Hepatocyte (in vitro differentiated cells): ENCODE data around the gene CR2.

Experiments
- EZH2 ChIP-seq: fragments of 200-600 bp; sonication (generic); IDR thresholded peaks from 2 replicates; pipeline ENCODE4 v1.6.1; 2016; ENCODE audit warnings: antibody characterized with exemption, mild to moderate bottlenecking, borderline replicate concordance
- TF ChIP-seq, protein P1 (sequence below): fragments of 200-600 bp; sonication (generic); IDR thresholded peaks from 2 replicates; pipeline ENCODE4 v1.5.1; 2016; ENCODE audit warnings: antibody characterized with exemption, mild to moderate bottlenecking; ENCODE audit not compliant: poor library complexity

DNA sequence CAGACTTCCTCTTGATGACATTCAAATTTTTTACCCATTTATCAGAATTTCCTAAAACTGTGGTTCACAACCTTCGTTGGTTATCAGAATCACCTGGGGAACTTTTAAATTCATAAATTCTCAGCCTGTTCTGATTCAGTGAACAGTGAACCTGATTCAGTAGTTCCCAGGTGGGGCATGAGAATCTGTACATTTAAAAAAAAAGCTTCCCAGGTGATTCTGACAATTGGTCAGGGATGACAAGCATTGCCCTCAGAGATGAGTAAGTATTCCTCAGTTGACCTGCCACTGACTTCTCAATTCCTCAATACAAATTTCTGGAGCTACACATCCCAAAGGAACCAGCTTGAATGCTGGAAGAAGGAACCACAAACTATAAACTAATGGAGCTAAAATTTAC lies 23.5 kb upstream of the CR2 start:
- TF ChIP-seq, protein P1, sequence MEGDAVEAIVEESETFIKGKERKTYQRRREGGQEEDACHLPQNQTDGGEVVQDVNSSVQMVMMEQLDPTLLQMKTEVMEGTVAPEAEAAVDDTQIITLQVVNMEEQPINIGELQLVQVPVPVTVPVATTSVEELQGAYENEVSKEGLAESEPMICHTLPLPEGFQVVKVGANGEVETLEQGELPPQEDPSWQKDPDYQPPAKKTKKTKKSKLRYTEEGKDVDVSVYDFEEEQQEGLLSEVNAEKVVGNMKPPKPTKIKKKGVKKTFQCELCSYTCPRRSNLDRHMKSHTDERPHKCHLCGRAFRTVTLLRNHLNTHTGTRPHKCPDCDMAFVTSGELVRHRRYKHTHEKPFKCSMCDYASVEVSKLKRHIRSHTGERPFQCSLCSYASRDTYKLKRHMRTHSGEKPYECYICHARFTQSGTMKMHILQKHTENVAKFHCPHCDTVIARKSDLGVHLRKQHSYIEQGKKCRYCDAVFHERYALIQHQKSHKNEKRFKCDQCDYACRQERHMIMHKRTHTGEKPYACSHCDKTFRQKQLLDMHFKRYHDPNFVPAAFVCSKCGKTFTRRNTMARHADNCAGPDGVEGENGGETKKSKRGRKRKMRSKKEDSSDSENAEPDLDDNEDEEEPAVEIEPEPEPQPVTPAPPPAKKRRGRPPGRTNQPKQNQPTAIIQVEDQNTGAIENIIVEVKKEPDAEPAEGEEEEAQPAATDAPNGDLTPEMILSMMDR: no peak
- no peak for TF ChIP-seq EZH2
